ENCODE measurements around the gene NEU3.
A peak's percentile ranks its signal among the peaks of the same experiment; 100 is the strongest.
"Not testable (repeated sequence)": the region's sequence is repeated elsewhere in the genome, so short reads cannot be mapped to it uniquely, and the experiment has no call there.

The NEU3 gene

DNA sequence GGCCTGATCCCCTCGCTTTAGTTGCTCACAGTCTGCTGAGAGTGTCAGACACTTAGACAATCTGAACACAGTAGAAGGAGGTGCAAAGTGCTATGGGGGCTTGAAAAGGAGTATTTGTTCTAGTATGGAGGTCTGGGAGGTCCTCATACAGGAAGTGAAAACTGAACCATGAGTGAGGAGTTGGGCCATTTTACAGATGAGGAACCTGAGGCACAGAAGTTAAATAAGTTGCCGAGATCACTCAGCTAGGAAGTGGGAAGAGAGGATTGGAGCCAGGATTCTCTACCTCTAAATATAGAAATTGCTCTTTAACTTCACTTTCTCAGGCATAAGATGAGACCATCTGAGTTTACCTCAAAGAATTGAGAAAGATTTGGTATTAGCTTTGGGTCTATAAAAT lies 4.0 kb upstream of the NEU3 start:
- DNase-seq (ENCODE audit: low spot score) = no peak

DNA sequence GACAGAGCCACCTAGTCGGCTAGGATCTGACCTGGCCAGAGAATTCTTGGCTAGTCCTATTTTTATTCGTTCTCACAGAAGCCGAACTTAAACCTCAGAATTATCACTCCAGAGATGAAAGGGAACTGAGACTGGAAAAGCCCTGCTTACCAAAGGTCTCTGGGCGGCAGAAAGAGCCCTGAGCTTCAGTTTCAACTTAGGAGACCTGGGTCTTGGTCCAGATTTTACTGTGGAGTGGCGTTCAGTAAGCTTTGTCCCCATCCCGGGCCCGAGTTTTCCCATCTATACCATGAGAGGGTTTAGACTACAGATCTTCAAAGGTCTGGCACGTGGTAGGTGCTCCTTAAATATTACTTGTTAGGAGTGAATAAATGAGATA lies 516 bp downstream of the NEU3 start:
- DNase-seq (ENCODE audit: low spot score) = no peak

DNA sequence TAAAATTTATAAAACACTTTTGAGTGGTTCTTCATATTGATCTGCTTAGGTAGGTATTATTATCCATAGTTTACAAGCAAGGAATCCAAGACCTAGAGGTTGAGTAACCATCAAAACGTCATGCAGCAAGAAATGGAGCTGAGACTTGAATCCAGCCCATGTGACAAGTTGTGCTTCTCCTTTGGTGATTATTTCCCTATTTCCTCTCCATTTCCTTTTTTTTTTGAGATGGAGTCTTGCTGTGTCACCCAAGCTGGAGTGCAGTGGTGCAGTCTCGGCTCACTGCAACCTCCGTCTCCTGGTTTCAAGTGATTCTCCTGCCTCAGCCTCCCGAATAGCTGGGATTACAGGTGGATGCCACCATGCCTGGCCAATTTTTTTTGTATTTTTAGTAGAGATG lies 1.4 kb downstream of the NEU3 start:
- not testable (repeated sequence) for DNase-seq (ENCODE audit: low spot score)

DNA sequence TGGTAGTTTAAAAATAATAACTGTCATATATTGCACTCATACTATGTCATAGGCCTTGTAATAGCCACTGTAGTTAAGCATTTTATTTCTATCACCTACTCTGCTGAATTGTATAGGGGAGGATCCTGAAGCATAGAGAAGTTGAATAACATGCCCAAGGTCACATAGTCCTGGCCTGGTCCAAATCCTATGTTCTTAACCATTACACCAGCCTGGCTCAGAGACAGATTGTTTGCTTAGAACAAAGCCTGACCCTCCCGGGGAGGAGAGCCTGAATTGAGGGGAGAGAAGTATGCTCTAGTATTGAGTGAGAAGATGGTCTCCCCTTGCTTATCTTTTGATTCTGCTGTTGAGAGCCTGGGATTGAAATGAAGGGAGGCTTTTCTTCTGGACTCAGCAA lies 2.2 kb downstream of the NEU3 start:
- no peak for DNase-seq (ENCODE audit: low spot score)

DNA sequence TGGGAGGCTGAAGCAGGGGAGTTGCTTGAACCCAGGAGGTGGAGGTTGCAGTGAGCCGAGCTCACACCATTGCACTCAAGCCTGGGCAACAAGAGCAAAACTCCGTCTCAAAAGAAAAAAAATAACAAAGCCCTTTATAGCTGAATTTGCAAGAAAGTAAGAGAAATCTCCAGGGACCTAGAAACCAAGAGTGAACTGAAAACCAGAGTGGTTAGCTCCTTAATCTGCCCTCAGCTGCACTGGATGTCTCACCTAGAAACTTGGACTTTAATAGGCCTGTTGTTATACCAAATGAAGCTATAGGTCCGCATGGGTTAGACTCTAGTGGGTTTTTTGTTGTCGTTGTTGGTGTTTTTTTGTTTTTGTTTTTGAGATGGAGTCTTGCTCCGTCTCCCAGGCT lies 4.1 kb downstream of the NEU3 start:
- DNase-seq (ENCODE audit: low spot score) = no peak

DNA sequence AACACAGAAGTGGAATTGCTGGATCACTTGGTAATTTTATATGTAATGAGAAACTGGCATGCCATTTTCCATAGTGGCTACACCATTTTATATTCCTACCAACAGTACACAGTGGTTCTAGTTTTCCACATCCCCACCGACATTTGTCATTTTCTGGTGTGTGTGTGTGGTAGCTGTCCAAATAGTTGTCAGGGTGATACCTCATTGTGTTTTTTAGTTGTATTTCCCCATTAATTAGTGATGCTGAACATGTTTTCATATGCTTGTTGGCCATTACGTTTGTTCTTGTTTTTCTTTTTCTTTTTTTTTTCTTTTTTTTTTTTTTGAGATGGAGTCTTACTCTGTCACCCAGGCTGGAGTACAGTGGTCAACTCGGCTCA lies 12.2 kb downstream of the NEU3 start:
- DNase-seq (ENCODE audit: low spot score) = no peak

DNA sequence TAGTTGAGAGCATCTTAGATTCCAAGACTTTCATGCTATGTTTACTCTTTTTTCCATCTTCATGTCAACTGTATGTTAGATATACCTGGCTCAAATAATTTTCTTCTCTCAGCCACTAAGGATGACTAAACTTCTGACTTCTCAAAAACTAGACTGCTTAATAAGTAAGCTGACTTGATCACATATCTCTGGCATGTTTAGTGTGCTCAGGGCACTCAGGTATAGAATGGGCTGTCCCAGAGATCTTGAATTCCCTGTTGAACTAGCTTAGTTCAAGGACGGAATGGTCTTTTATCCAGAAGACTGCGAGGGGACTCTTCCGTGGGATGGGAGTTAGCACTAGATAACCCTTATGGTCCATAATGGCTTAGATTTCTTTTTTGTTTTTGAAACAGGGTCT lies 13.0 kb downstream of the NEU3 start:
- DNase-seq (ENCODE audit: low spot score) = no peak

DNA sequence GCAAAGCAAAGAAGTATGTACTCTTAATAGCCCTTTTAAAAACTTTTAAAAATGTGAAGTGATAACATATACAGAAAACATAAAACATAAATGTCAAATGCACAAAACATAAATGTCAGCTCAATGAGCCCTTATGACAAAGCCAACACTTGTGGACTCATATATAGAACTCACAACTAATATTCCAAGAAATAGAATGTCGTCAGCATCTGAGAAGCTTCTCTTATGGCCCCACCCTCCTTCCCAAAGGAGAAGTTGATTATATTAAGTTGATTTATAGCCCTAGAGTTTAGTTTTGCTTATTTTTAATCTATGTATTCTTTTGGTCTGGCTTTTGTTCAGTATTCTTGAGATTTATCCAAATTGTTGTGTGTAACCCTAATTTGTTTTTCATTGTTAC lies 13.8 kb downstream of the NEU3 start:
- no peak for DNase-seq (ENCODE audit: low spot score)

DNA sequence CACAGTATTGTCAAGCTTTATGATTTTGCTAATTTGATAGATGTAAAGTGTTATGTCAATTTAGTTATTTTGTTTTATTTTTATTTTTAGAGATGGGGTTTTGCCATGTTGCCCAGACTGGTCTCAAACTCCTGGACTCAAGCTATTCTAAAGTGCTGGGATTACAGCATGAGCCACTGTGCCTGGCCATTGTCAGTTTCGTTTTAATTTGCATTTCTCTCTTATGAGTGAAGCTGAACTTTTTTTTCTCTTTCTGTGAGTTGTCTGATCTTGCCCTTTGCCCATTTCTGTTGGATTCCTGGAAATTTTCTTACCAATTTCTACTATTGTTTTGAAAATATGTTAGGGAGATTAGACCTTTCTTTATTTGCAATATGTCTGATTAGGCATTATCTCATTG lies 15.5 kb downstream of the NEU3 start:
- no peak for DNase-seq (ENCODE audit: low spot score)

DNA sequence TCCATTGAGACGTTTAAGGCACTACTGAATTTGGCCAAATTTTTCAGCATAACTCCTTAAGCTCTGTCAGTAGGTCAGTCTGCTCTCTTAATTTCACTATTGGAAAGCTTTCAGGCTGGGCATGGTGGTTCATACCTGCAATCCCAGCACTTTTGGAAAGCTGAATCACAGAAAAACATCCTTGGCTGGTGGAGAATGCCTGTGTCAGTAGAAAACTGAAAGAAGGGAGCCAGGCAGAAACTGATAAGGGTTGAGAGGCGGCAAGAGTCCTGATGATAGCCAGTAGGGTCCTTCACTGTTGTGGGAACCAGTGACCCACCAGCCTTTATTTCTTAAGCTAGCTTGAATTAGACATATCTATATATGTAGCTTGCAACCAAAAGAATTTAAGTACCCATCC lies 22.6 kb downstream of the NEU3 start:
- no peak for DNase-seq (ENCODE audit: low spot score)

DNA sequence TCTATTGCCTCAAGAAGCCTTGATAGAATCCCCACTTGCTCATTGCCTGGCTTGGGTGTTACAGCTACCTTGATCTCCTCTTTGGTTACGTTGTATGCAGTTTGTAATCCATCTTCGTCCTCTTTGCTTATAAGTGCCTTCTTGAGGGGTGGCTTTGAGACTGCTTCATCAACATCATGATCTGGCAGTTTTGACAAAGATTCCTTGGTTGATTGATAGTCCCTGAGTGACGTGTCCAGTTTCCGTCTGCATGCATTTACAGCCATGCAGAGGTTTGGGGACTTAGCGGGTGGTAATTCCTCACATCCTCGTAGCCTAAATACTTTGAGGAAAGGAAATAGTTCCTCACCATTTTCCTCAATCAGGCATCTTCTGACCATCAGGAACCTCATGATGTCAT lies 23.1 kb downstream of the NEU3 start:
- DNase-seq (ENCODE audit: low spot score) = no peak

DNA sequence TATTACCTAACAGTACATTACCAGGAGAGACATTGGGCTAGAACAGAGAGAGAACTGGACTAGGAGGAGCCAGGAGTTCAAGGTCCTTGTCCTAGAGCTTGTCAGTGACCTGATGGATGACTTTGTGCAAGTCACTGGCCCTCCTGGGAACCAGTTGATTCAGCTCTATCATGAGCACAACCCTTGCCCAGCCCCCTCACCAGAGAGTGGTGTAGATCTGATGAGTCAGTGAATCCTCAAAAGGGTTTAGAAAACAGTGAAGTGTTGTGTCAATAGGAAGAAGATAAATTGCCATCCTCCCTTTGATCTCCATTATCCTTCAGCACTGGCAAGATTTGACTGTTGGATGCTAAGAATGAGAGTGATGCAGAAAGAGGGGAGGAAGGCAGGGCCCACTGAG lies 24.3 kb downstream of the NEU3 start:
- no peak for DNase-seq (ENCODE audit: low spot score)

DNA sequence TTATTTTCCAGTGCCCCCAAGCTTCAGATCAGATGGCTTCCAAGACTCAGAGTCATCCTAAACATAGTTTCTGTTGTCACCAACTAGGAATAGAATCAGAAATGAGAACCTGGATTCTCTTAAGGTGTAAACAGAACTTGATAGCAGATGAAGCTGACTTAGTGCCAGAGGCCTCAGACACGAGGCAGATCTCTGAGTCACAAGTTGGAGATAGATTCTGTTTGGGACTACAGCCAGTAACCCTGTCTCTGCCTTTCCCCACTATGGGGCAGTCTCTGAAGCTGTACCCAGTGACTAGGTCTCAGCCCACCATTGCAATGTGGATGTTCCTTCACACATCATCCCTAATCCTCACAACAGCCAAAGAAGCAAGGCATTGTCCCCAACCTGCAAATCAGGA lies 25.4 kb downstream of the NEU3 start:
- no peak for DNase-seq (ENCODE audit: low spot score)

DNA sequence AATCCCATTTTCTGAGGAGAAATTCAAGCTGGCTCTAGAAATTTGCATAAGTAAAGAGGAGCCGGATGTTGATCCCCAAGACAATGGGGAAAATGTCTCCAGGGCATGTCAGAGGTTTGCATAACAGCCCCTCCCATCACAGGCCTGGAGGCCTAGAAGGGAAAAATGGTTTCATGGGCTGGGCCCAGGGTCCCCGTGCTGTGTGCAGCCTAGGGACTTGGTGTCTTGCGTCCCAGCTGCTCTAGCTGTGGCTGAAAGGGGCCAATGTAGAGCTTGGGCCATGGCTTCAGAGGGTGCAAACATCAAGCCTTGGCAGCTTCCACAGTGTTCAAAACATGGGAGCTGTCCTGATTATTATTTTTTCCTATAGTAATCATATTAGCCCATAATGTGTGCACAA lies 30.5 kb downstream of the NEU3 start:
- DNase-seq (ENCODE audit: low spot score) = not testable (repeated sequence)

DNA sequence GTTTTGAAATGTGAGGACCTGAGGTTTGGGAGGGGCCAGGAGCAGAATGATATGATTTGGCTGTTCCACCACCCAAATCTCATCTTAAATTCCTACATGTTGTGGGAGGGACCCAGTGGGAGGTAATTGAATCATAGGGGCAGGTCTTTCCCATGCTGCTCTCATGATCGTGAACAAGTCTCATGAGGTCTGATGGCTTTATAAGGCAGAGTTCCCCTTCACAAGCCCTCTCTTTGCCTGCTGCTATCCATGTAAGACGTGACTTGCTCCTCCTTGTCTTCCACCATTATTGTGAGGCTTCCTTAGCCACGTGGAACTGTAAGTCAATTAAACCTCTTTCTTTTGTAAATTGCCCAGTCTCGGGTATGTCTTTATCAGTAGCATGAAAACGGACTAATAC lies 31.6 kb downstream of the NEU3 start:
- not testable (repeated sequence) for DNase-seq (ENCODE audit: low spot score)

DNA sequence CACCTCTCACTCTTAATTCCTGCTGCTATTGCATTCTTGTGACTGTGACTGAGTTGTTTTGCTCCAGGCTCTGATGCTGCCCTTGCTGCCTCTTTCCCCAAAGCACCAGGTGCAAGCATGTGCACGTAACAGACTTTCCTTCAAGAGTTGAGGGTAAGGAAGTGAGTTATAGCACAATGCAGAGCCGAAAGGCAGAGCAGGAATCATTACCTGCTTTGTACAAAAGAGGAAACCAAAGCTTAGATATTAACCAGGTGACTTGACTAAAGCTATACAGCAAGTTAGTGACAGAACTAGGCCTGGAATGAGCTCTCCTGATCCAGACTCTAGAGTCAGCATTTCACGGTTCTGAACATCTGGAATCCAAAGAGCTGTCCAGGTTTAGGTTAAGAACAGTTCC lies 33.6 kb downstream of the NEU3 start:
- DNase-seq (ENCODE audit: low spot score) = no peak

DNA sequence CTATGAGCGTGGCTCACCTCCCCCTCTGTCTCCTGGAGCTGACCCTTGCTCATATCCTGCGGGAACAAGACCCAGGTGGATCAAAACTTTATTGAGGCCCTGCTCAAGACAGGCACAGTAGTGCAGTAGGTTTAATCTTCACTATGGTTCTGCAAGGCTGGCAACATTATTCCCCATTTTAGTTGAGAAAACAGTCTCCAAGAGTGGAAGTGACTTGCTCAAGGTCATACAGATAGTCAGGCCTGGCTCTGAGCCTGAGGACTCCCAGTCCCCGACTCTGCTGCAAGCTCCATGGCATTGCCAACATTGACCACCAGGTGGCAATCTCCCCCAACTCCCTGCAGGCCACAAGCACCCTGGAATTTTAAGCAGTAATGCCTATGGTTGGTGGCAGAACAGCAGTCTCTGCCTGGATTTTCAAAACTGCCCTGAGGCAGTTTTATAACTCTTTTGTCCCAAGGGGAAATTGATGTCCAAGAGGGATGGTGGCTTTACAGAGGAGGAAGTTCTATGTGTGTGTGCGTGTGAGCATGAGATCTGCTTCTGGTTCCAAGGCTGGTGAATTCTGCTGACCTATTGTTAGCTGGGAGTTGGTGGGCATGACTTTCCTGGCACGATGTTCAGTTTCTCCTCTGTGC lies 34.1 kb downstream of the NEU3 start:
- peak; percentile 68 for DNase-seq (ENCODE audit: low spot score)

DNA sequence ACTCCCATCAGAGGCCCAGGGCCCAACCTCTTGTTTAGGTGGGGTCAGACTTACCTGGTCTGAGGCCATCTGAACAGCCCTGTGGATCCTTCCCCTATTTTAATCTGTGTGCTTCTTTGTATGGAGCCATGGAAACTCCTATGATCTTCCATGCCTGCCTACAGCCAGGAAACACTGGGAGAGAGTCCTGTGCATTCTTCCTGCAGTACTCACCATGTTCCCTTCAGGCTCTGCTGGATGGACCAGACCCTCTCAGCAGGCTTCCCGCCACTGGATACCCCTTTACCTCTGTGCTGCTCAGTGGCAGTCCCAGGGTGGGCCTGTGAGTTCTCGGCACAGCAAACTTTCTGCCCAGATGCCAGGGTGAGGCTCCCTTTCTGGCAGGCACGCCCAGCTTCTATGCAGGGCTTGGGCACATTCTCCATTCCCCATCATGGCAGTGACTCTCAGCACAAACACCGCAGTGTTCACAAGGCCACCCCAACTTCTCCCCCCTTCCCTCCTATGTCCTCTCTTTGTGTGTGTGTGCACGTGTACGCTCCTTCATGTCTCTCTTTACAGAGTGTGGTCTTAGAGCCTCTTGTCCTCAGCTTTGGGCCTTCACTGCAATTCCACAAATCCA lies 34.8 kb downstream of the NEU3 start:
- no peak for DNase-seq (ENCODE audit: low spot score)

DNA sequence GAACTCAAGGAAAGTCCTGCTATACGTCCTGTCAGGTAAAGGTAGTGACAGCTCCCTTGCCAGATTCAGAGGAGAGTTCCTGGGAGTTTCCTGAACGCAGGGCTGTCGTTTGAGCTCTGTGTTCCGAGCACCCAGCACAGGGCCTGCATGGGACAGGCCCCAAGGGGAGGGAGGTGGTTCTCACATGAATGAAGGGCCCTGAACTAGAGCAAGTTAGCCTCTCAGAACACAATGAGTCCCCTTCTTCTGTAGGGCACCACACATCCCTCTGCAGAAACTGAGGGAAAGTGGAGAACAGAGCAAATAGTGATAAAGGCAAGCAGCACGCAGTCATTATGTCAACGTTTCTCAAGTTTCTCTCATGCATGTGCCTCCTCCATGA lies 35.3 kb downstream of the NEU3 start:
- DNase-seq (ENCODE audit: low spot score) = no peak

DNA sequence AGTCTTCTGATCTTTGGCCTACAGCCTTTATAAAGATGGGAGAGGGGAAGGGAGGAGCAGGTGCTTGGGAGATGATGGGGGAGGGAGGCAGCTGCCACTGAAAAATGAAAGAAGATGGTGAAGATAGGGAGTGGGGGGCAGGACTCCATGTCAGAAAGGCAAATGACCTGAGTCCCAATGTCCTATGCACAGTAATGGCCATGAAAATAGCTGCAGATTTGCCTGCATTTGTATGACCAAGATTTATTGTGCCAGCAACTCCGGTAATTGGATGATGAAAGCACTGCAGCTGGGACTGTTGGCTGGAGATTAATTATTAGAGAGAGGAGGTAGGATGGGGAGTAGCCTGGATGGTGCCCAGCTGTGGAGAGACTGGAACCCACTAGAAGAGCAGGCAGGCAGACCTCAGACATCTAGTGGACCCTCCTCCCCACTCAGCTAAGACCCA lies 36.1 kb downstream of the NEU3 start:
- DNase-seq (ENCODE audit: low spot score) = no peak

DNA sequence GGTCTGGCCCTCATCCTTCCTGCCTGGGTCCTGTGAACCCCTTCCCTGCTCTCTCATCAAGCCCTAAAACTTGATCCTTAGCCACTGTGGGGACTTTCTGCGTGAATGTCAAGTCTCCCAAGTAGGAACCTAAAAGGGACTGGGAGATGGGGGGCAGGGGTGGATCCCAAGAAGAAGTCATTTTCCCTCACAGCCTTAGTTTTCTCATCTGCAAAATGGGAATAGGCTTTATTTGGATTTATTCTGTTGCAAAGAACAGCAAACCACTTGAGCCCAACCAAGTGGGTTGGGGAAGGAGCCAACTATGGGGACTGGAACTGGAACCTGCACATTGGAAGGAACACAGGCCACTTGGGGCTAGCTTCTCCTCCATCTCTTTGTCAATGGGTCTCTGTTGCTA lies 36.8 kb downstream of the NEU3 start:
- no peak for DNase-seq (ENCODE audit: low spot score)

DNA sequence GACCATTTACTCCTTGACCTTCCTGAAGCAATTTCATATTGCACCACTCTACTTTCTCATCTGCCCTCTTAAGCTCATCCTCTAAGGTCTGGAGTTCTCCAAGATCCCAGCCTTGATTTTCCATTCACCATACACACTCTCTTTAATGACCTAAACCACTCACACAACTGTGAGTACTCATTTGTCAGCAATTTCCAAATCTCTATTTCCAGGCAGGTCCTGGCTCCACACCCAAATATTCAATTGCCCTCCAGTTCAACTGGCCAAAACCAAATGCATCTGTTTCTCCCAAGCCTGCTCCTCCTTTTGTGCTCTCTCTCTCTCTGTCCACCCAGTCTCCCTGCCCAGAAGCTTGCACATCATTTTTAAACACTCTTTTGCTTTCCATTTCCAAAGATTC lies 39.6 kb downstream of the NEU3 start:
- DNase-seq (ENCODE audit: low spot score) = no peak

DNA sequence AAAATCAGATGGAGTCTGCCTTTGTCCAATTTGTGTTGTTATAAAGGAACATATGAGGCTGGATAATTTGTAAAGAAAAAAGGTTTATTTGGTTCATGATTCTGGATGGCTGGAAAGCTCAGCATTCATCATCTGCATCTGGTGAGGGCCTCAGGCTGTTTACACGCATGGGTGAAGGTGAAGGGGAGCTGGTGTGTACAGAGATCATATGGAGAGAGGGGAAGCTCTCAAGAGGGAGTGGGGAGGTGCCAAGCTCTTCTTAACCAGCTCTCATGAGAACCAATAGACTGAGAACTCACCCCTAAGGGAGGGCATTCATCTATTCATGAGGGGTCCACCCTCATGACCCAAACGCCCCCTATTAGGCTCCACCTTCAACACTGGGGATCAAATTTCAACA lies 40.0 kb downstream of the NEU3 start:
- no peak for DNase-seq (ENCODE audit: low spot score)

DNA sequence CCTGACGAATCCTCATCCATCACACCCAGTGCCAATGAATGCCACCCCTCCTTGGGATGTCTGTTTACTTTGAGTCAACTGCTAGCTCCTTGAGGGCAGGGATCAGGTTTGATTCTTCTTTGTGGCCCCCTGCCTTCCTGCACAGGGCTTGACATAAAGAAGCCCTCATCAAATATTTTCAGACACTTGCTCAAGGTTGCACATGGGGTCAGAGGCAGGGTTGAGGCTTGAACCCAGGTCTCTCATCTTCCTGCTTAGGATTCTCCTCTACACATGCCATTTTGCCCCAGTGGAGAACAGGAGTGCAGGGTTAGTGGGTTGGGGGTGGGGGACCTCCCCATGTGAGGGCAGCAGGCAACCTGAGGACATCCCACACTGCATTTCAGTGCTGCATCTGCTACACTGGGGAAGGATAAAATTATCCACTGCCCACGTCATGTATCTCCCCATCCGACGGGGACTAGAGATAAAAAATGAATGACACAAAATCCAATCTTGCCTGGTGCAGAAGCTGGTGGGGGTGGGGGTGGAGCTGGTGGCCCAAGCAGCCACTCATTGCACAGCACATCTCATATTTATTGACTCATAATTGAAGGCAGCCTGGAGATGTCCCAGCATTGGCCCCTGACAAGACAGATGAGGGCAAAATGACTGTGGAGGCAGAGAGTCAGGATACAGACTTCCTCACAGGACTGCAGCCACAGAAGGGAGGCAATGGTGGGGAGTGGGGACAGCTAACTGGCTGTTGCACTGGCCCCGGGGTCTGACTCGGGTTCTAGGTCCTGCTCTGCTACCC lies 41.3 kb downstream of the NEU3 start:
- DNase-seq (ENCODE audit: low spot score) = no peak
